Stomach (tissue), 4 donors: Measurements from ENCODE around the gene OR10T2.

ENCODE experiments used
- POLR2A ChIP-seq, 4 donors: fragments of 450-650 bp; IDR thresholded peaks; one replicate each; pipeline ENCODE4 v1.6.1; 2016; ENCODE audit warnings: antibody characterized with exemption in 4 of 4, control low read depth in 2 of 4, mild to moderate bottlenecking in 1 of 4, moderate library complexity in 1 of 4
- POLR2AphosphoS5 ChIP-seq, 3 donors: sonication (generic); formaldehyde crosslinking; IDR thresholded peaks; one replicate each; pipeline ENCODE4 v1.6.1; 2016; ENCODE audit warnings: antibody characterized with exemption in 3 of 3
- TF ChIP-seq, protein P1 (sequence below), 7 experiments: fragments of 450-650 bp in 4 of 7; fragments of 200-600 bp in 3 of 7; sonication (generic) in 3 of 7; IDR thresholded peaks; one replicate each; pipeline ENCODE4 v1.5.1; 2016 to 2019; ENCODE audit warnings: antibody characterized with exemption in 7 of 7, control low read depth in 2 of 7, mild to moderate bottlenecking in 1 of 7

DNA sequence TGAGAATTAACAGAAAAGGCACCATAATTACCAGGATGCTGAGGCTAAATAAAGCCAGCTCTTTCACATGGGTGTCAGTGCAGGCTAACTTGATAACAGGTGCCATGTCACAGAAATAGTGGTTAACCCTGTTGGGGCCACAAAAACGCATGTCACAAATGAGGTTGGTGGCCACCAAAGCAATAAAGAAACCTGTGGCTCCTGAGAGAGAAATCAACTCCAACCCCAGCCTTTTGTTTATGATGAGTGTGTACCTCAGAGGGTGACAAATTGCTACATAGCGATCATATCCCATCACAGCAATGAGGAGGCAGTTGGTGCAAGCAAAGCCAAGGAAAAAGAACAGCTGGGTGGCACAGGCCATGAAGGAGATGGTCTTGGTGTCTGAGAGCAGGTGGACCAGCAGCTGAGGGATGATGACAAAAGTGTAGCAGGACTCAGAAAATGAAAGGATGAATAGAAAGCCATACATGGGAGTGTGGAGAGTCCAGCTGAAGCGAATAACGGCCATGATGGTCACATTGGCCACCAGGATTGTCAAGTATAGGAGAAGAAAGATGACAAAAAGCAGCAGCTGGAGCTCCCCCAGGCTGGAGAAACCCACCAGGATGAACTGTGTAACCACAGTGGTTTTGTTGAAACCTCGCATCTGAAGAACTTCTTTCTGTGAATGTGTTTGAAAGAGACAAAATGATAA, at the start of gene OR10T2:
- no peak for TF ChIP-seq POLR2AphosphoS5 (IDR thresholded peaks at IDR 0.05)
- TF ChIP-seq, protein P1, sequence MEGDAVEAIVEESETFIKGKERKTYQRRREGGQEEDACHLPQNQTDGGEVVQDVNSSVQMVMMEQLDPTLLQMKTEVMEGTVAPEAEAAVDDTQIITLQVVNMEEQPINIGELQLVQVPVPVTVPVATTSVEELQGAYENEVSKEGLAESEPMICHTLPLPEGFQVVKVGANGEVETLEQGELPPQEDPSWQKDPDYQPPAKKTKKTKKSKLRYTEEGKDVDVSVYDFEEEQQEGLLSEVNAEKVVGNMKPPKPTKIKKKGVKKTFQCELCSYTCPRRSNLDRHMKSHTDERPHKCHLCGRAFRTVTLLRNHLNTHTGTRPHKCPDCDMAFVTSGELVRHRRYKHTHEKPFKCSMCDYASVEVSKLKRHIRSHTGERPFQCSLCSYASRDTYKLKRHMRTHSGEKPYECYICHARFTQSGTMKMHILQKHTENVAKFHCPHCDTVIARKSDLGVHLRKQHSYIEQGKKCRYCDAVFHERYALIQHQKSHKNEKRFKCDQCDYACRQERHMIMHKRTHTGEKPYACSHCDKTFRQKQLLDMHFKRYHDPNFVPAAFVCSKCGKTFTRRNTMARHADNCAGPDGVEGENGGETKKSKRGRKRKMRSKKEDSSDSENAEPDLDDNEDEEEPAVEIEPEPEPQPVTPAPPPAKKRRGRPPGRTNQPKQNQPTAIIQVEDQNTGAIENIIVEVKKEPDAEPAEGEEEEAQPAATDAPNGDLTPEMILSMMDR (IDR thresholded peaks at IDR 0.05): no peak
- TF ChIP-seq POLR2A (IDR thresholded peaks at IDR 0.05): no peak
